Right lobe of liver (tissue), 6 donors: ENCODE data around the gene EFNA5. TPM values are rescaled to one million over a fixed set of nuclear protein-coding genes. Genes with fewer than 3 reads are reported as not detected.

Experiments
- ATAC-seq, 4 donors: fragments of 200-7000 bp; cut with Tn5 transposase; one replicate each; pipeline ENCODE4 v1.9.1; 2020; ENCODE audit warnings: mild to moderate bottlenecking in 4 of 4, moderate library complexity in 4 of 4
- DNase-seq, 3 donors: peaks; one replicate each; pipeline ENCODE4 v3.0.0-alpha.2; 2020
- H3K27ac ChIP-seq, 3 donors: fragments of 200-600 bp; one replicate each; pipeline ENCODE4 v1.8.0; 2022
- H3K27me3 ChIP-seq, 2 donors: fragments of 200-600 bp; one replicate each; pipeline ENCODE4 v1.8.0; 2022
- H3K36me3 ChIP-seq, 4 donors: fragments of 200-600 bp; sonication (generic) in 1 of 4; one replicate each; pipeline versions ENCODE4 v1.5.1 to v1.8.0; 2017 to 2022; ENCODE audit warnings: control low read depth in 1 of 4
- H3K4me1 ChIP-seq, 4 donors: fragments of 200-600 bp; sonication (generic) in 1 of 4; one replicate each; pipeline versions ENCODE4 v1.5.1 to v1.8.0; 2017 to 2022; ENCODE audit warnings: control low read depth in 1 of 4
- H3K4me3 ChIP-seq, 3 donors: fragments of 200-600 bp; one replicate each; pipeline ENCODE4 v1.8.0; 2022
- H3K9me3 ChIP-seq, 4 donors: fragments of 200-600 bp; sonication (generic) in 1 of 4; one replicate each; pipeline versions ENCODE4 v1.5.1 to v1.8.0; 2017 to 2022; ENCODE audit warnings: control low read depth in 1 of 4
- CTCF ChIP-seq, 4 donors: fragments of 200-600 bp in 3 of 4; fragments of 450-650 bp in 1 of 4; IDR thresholded peaks; one replicate each; pipeline versions ENCODE4 v1.5.1 to v1.8.0; 2016 to 2022; ENCODE audit warnings: antibody characterized with exemption in 4 of 4, mild to moderate bottlenecking in 2 of 4
- POLR2A ChIP-seq: fragments of 450-650 bp; IDR thresholded peaks from one replicate; pipeline ENCODE4 v1.6.1; 2017; ENCODE audit warnings: antibody characterized with exemption, mild to moderate bottlenecking
- WGBS: methylation state at CpG from one replicate; pipeline ENCODE4 v1.1.6; 2018; ENCODE audit warnings: low coverage, low lambda C conversion rate; ENCODE audit not compliant: insufficient coverage; ENCODE audit errors: missing lambda C conversion rate; 5-methylcytosine and 5-hydroxymethylcytosine counted together
- intact Hi-C, 2 donors: fragments of 100-400 bp; cut with DNase I; formaldehyde crosslinking; loops; one replicate each; pipeline versions ENCODE4 v1.11.2 to v1.14.1; 2022
- total RNA-seq, 6 experiments: library from RNA; depleted of rRNA in 2 of 6; stranded (reverse); fragments of >200 nt in 2 of 6; fragmentation: NEBNext Ultra II Directional in 3 of 6; extraction: Animal tissue kit (Norgen Biotek cat#: 25700) in 3 of 6; gene quantifications; one replicate each; pipeline versions ENCODE4 v1.1.0 to v1.2.4, GENCODE V29; 2016 to 2023
- donor health status: DM: no; HTN: yes; CAD: no.
- donor health status: DM: no; HTN: no; CAD: no.
- donor health status: DM: no; HTN: no; CAD: no.
- donor health status: DM: no; HTN: yes; CAD: no.
- donor health status: DM: no; HTN: yes; CAD: no.

Gene EFNA5
- total RNA-seq, 6 experiments from 2014 or later, result 0.18 to 11.7 (median 1.4) TPM

GRCh38 chr5:107580889-107581820, 89.6 kb downstream of the EFNA5 start:
- intact Hi-C loops, result no loop called here
- Histone ChIP-seq H3K9me3 (no peaks in the 10 kb centered on the region), H3K4me1 (no peaks in the 10 kb centered on the region), H3K27ac (no peak overlapping the region), H3K36me3 (no peaks in the 10 kb centered on the region), H3K27me3 (no peaks in the 10 kb centered on the region), H3K4me3 (no peak overlapping the region)
- ATAC-seq, result no peak
- no peak for DNase-seq
- TF ChIP-seq POLR2A (no peak), CTCF (IDR thresholded peaks at IDR 0.05) (no peak)
- 67% methylated on average over 8 of the region's 8 CpGs for WGBS

- H3K4me1 ChIP-seq, result no peaks in the 10 kb centered on the region
- intact Hi-C loops, result no loop called here
- ATAC-seq, result no peak
- no peaks in the 10 kb centered on the region for H3K36me3 ChIP-seq
- no peak overlapping the region for H3K4me3 ChIP-seq
- no peaks in the 10 kb centered on the region for H3K27me3 ChIP-seq
- TF ChIP-seq POLR2A, result no peak
- no peak for TF ChIP-seq CTCF (IDR thresholded peaks at IDR 0.05)
- H3K9me3 ChIP-seq, result no peaks in the 10 kb centered on the region
- H3K27ac ChIP-seq, result no peak overlapping the region
- DNase-seq, result no peak
- WGBS, result 63% methylated on average over 4 of the region's 4 CpGs
These were observed 92.6 kb downstream of the EFNA5 start for GRCh38 chr5:107578051-107578635.

GRCh38 chr5:107577394-107577950, 93.3 kb downstream of the EFNA5 start:
- ATAC-seq, result no peak
- intact Hi-C loops, result no loop called here

GRCh38 chr5:107576736-107577393, 93.9 kb downstream of the EFNA5 start:
- ATAC-seq, result no peak
- TF ChIP-seq CTCF (IDR thresholded peaks at IDR 0.05) (no peak), POLR2A (no peak)
- Histone ChIP-seq H3K9me3 (no peaks in the 10 kb centered on the region), H3K27ac (no peak overlapping the region), H3K27me3 (no peaks in the 10 kb centered on the region), H3K36me3 (no peaks in the 10 kb centered on the region), H3K4me1 (no peaks in the 10 kb centered on the region), H3K4me3 (no peak overlapping the region)
- WGBS, result 66% methylated on average over 3 of the region's 3 CpGs
- no peak for DNase-seq
- intact Hi-C loops, result no loop called here

More at GRCh38 chr5:107577394-107577950, 93.3 kb downstream of the EFNA5 start:
- Histone ChIP-seq H3K36me3 (no peaks in the 10 kb centered on the region), H3K4me1 (no peaks in the 10 kb centered on the region), H3K4me3 (no peak overlapping the region), H3K27me3 (no peaks in the 10 kb centered on the region), H3K27ac (no peak overlapping the region), H3K9me3 (no peaks in the 10 kb centered on the region)
- DNase-seq, result no peak
- TF ChIP-seq POLR2A, result no peak
- 49% methylated on average over 8 of the region's 8 CpGs for whole genome bisulfite sequencing
